Astrocyte of the hippocampus (primary cell): ENCODE data around the gene GSX2.
"Not testable (repeated sequence)": the region's sequence is repeated elsewhere in the genome, so short reads cannot be mapped to it uniquely, and the experiment has no call there.

Experiments
- DNase-seq: peaks from one replicate; pipeline ENCODE4 v3.0.0; 2011; ENCODE audit warnings: low read depth, low spot score

GSX2 gene

GRCh38 chr4:54103190-54103574 is 3.2 kb downstream of the GSX2 start:
- DNase-seq = no peak

- DNase-seq = no peak
Measured at GRCh38 chr4:54104907-54105306, 4.9 kb downstream of the GSX2 start.

- no peak for DNase-seq
Measured at GRCh38 chr4:54107951-54108748, 8.2 kb downstream of the GSX2 start.

GRCh38 chr4:54109241-54110018 is 9.5 kb downstream of the GSX2 start:
- DNase-seq = peak; percentile 10

- DNase-seq = no peak
Measured at GRCh38 chr4:54110019-54110416, 10.1 kb downstream of the GSX2 start.

GRCh38 chr4:54113206-54113605 is 13.2 kb downstream of the GSX2 start:
- peak; percentile 24 for DNase-seq

- not testable (repeated sequence) for DNase-seq
Measured at GRCh38 chr4:54116246-54116645, 16.3 kb downstream of the GSX2 start.

GRCh38 chr4:54118850-54119589 is 19.1 kb downstream of the GSX2 start:
- peak; percentile 55 for DNase-seq

- DNase-seq = no peak
Measured at GRCh38 chr4:54120518-54120917, 20.6 kb downstream of the GSX2 start.

- DNase-seq = no peak
Measured at GRCh38 chr4:54127660-54128059, 27.7 kb downstream of the GSX2 start.

- DNase-seq = not testable (repeated sequence)
Measured at GRCh38 chr4:54128694-54129093, 28.7 kb downstream of the GSX2 start.

- DNase-seq = no peak
Measured at GRCh38 chr4:54139332-54139731, 39.4 kb downstream of the GSX2 start.

- no peak for DNase-seq
Measured at GRCh38 chr4:54140287-54140686, 40.3 kb downstream of the GSX2 start.

GRCh38 chr4:54144199-54144598 is 44.2 kb downstream of the GSX2 start:
- no peak for DNase-seq

- peak; percentile 21 for DNase-seq
Measured at GRCh38 chr4:54144661-54145171, 44.8 kb downstream of the GSX2 start.

GRCh38 chr4:54146139-54146538 is 46.2 kb downstream of the GSX2 start:
- DNase-seq = no peak

- no peak for DNase-seq
Measured at GRCh38 chr4:54149323-54149722, 49.4 kb downstream of the GSX2 start.
